ENCODE results near the gene DAD1.
"Not testable (repeated sequence)": the region's sequence is repeated elsewhere in the genome, so short reads cannot be mapped to it uniquely, and the experiment has no call there.

The DAD1 gene

GRCh38 chr14:22589096-22589839 is at the start of gene DAD1:
TSS of gene DAD1 (minus strand) at chr14:22589224. CDS start at chr14:22589157, 67 bp downstream.
- no peak for TF ChIP-seq CTCF (IDR thresholded peaks at IDR 0.05; ENCODE audit: insufficient read depth, low read length, poor library complexity, severe bottlenecking)
- H3K4me3 ChIP-seq (replicated peaks; ENCODE audit: low read depth, low read length), result peak within 1 kb of the TSS; percentile 87
- H3K27me3 ChIP-seq (replicated peaks; ENCODE audit: control insufficient read depth, insufficient read depth, low read length), result no peaks in the 10 kb centered on the region
- DNase-seq (ENCODE audit: extremely low read depth, insufficient read length), result peak; percentile 100
- no peaks in the 10 kb centered on the region for H3K36me3 ChIP-seq (ENCODE audit: control insufficient read depth, insufficient read depth, low read length)

DNA sequence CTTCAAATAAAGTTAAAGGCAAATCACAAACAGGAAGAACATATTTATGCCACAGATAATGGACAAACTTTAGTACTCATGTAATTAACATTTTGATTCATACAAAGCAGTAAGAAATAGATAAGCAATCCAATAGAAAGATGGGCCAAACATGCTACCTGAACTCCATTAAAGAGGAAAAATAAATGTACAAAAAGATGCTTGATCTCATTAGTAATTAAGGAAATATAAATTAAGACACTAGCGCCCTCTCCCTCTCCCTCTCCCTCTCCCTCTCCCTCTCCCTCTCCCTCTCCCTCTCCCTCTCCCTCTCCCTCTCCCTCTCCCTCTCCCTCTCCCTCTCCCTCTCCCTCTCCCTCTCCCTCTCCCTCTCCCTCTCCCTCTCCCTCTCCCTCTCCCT is 47.0 kb upstream of the DAD1 start:
- not testable (repeated sequence) for H3K4me3 ChIP-seq (replicated peaks; ENCODE audit: low read depth, low read length); DNase-seq (ENCODE audit: extremely low read depth, insufficient read length); H3K36me3 ChIP-seq (ENCODE audit: control insufficient read depth, insufficient read depth, low read length); H3K27me3 ChIP-seq (replicated peaks; ENCODE audit: control insufficient read depth, insufficient read depth, low read length)

- no peaks in the 10 kb centered on the region for H3K36me3 ChIP-seq (ENCODE audit: control insufficient read depth, insufficient read depth, low read length)
- no peaks in the 10 kb centered on the region; the same call in 1 of the 2 replicates for H3K27me3 ChIP-seq (replicated peaks; ENCODE audit: control insufficient read depth, insufficient read depth, low read length)
- DNase-seq (ENCODE audit: extremely low read depth, insufficient read length), result no peak
- H3K4me3 ChIP-seq (replicated peaks; ENCODE audit: low read depth, low read length), result no peak overlapping the region
- no peak for TF ChIP-seq CTCF (IDR thresholded peaks at IDR 0.05; ENCODE audit: insufficient read depth, low read length, poor library complexity, severe bottlenecking)
Observed at GRCh38 chr14:22634233-22634900, 45.3 kb upstream of the DAD1 start.

- TF ChIP-seq CTCF (IDR thresholded peaks at IDR 0.05; ENCODE audit: insufficient read depth, low read length, poor library complexity, severe bottlenecking), result no peak
- Histone ChIP-seq H3K27me3 (replicated peaks; ENCODE audit: control insufficient read depth, insufficient read depth, low read length) (no peaks in the 10 kb centered on the region; the same call in 1 of the 2 replicates), H3K36me3 (ENCODE audit: control insufficient read depth, insufficient read depth, low read length) (no peaks in the 10 kb centered on the region), H3K4me3 (replicated peaks; ENCODE audit: low read depth, low read length) (no peak overlapping the region)
- DNase-seq (ENCODE audit: extremely low read depth, insufficient read length), result no peak
Observed at GRCh38 chr14:22630486-22630885, 41.5 kb upstream of the DAD1 start.

DNA sequence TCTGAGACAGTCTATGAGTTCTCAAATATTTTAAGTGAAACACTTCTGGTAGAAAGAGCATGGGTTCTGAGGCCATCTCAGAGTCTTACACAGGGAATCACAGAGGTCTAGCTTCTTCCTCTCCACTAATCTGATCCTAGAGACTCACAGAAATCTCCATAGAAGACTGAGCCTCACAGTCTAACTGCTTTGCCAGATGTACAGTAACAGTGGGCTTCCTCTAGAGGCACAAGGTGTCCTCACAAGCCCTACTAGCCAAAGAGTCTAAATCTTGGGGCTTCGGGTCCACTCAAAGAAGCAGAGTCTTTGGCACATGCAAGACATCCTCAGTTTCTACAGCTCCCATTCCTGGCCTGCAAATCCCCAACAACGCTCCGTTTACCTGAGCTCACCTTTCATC is 41.0 kb upstream of the DAD1 start:
- Histone ChIP-seq H3K27me3 (replicated peaks; ENCODE audit: control insufficient read depth, insufficient read depth, low read length) (no peaks in the 10 kb centered on the region; the same call in 1 of the 2 replicates), H3K4me3 (replicated peaks; ENCODE audit: low read depth, low read length) (no peak overlapping the region), H3K36me3 (ENCODE audit: control insufficient read depth, insufficient read depth, low read length) (no peaks in the 10 kb centered on the region)
- no peak for DNase-seq (ENCODE audit: extremely low read depth, insufficient read length)
- TF ChIP-seq CTCF (IDR thresholded peaks at IDR 0.05; ENCODE audit: insufficient read depth, low read length, poor library complexity, severe bottlenecking), result no peak

GRCh38 chr14:22629361-22629760 is 40.3 kb upstream of the DAD1 start:
- Histone ChIP-seq H3K4me3 (replicated peaks; ENCODE audit: low read depth, low read length) (no peak overlapping the region), H3K27me3 (replicated peaks; ENCODE audit: control insufficient read depth, insufficient read depth, low read length) (no peaks in the 10 kb centered on the region; the same call in 1 of the 2 replicates), H3K36me3 (ENCODE audit: control insufficient read depth, insufficient read depth, low read length) (no peaks in the 10 kb centered on the region)
- no peak for DNase-seq (ENCODE audit: extremely low read depth, insufficient read length)
- no peak for TF ChIP-seq CTCF (IDR thresholded peaks at IDR 0.05; ENCODE audit: insufficient read depth, low read length, poor library complexity, severe bottlenecking)
